HepG2 (cell line): ENCODE results near the gene CDCP1. TPM values are rescaled to one million over a fixed set of nuclear protein-coding genes. Genes with fewer than 3 reads are reported as not detected.
A peak's percentile ranks its signal among the peaks of the same experiment; 100 is the strongest.

Experiments used
- SOX6 ChIP-seq, 2 experiments: fragments of 450-650 bp in 1 of 2; sonication (generic) in 1 of 2; formaldehyde crosslinking in 1 of 2; IDR thresholded peaks; 2 replicates each; pipeline versions ENCODE4 v1.4.0 to v1.6.1; 2017 to 2020; ENCODE audit warnings: antibody characterized with exemption in 1 of 2, mild to moderate bottlenecking in 1 of 2, missing genetic modification reagents in 1 of 2
- ZNF646 ChIP-seq: sonication (generic); formaldehyde crosslinking; IDR thresholded peaks from 2 replicates; pipeline ENCODE4 v1.9.0; 2021; ENCODE audit warnings: mild to moderate bottlenecking, missing genetic modification reagents
- polyA plus RNA-seq, 8 experiments: library from polyadenylated mRNA; depleted of rRNA in 3 of 8; stranded (reverse) in 7 of 8; unstranded in 1 of 8; fragments of >200 nt; fragmentation: Illumina TruSeq in 4 of 8; extraction: Trizol in 4 of 8; gene quantifications; 2 replicates each; pipeline versions ENCODE4 v1.2.1 to v1.2.3, GENCODE V29; 2011 to 2016; ENCODE audit warnings: low read depth in 4 of 8, missing spikeins in 1 of 8, mixed read lengths in 1 of 8; ENCODE audit not compliant: insufficient read depth in 1 of 8
- total RNA-seq, 5 experiments: library from RNA; depleted of rRNA; stranded (reverse); fragments of >200 nt; fragmentation: Illumina TruSeq; extraction: Trizol; gene quantifications; 2 replicates each; pipeline ENCODE4 v1.2.3, GENCODE V29; 2016; ENCODE audit warnings: low read depth in 1 of 5
- TF ChIP-seq, protein P1 (sequence below): sonication (generic); formaldehyde crosslinking; IDR thresholded peaks from 2 replicates; pipeline ENCODE4 v1.4.0; 2020; ENCODE audit warnings: missing genetic modification reagents

The CDCP1 gene
- total and polyA plus RNA-seq, 2 of the 13 experiments (the other 11 are each of a cell fraction or from before 2014, with no cell fraction given) = 0.11 to 0.18 TPM

- no peak for TF ChIP-seq ZNF646
- no peak for TF ChIP-seq SOX6 (IDR thresholded peaks at IDR 0.05)
- TF ChIP-seq SOX6 (CRISPR knock-in tag; IDR thresholded peaks at IDR 0.05) = peak; percentile 45; the same call in 1 of the 2 replicates
- TF ChIP-seq, protein P1, sequence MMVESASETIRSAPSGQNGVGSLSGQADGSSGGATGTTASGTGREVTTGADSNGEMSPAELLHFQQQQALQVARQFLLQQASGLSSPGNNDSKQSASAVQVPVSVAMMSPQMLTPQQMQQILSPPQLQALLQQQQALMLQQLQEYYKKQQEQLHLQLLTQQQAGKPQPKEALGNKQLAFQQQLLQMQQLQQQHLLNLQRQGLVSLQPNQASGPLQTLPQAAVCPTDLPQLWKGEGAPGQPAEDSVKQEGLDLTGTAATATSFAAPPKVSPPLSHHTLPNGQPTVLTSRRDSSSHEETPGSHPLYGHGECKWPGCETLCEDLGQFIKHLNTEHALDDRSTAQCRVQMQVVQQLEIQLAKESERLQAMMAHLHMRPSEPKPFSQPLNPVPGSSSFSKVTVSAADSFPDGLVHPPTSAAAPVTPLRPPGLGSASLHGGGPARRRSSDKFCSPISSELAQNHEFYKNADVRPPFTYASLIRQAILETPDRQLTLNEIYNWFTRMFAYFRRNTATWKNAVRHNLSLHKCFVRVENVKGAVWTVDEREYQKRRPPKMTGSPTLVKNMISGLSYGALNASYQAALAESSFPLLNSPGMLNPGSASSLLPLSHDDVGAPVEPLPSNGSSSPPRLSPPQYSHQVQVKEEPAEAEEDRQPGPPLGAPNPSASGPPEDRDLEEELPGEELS (CRISPR knock-in tag) = peak; percentile 29; the same call in 1 of the 2 replicates
- TF ChIP-seq, all 625 proteins: peak for 24
Observed at GRCh38 chr3:45120359-45121158, 25.6 kb downstream of the CDCP1 start (continued).
